Right lobe of liver (tissue), 4 donors: ENCODE data around the gene POLL.

ENCODE experiments used
- POLR2A ChIP-seq: fragments of 450-650 bp; IDR thresholded peaks from one replicate; pipeline ENCODE4 v1.6.1; 2017; ENCODE audit warnings: antibody characterized with exemption, mild to moderate bottlenecking
- TF ChIP-seq, protein P1 (sequence below), 4 donors: fragments of 200-600 bp in 3 of 4; fragments of 450-650 bp in 1 of 4; IDR thresholded peaks; one replicate each; pipeline versions ENCODE4 v1.5.1 to v1.8.0; 2016 to 2022; ENCODE audit warnings: antibody characterized with exemption in 4 of 4, mild to moderate bottlenecking in 2 of 4
- donor health status: DM: no; HTN: no; CAD: no.
- donor health status: DM: no; HTN: no; CAD: no.
- donor health status: DM: no; HTN: yes; CAD: no.

DNA sequence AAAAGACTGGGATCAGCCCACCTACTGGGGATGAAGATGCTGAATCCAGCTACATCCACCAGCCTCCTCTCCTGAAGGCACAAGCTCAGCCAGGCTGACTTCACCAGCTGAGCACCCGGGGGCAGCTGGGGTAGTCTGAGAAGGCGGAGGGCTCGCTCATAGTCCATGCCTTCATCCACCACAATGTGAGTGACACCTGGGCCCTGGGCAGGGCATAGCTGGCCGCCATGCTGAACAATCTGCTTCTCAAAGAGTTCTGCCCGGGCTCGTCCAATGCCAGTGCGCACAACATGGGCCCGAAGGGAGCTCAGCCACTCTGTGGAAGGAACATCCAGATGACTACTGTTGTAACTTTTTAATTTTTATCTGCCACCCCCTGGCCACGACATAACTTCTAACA, 2.2 kb downstream of the POLL start:
- TF ChIP-seq, protein P1, sequence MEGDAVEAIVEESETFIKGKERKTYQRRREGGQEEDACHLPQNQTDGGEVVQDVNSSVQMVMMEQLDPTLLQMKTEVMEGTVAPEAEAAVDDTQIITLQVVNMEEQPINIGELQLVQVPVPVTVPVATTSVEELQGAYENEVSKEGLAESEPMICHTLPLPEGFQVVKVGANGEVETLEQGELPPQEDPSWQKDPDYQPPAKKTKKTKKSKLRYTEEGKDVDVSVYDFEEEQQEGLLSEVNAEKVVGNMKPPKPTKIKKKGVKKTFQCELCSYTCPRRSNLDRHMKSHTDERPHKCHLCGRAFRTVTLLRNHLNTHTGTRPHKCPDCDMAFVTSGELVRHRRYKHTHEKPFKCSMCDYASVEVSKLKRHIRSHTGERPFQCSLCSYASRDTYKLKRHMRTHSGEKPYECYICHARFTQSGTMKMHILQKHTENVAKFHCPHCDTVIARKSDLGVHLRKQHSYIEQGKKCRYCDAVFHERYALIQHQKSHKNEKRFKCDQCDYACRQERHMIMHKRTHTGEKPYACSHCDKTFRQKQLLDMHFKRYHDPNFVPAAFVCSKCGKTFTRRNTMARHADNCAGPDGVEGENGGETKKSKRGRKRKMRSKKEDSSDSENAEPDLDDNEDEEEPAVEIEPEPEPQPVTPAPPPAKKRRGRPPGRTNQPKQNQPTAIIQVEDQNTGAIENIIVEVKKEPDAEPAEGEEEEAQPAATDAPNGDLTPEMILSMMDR (IDR thresholded peaks at IDR 0.05) = no peak
- no peak for TF ChIP-seq POLR2A
